PFSK-1 (cell line): ENCODE data around the gene UST.

ENCODE experiments used
- POLR2AphosphoS5 ChIP-seq: IDR thresholded peaks from 2 replicates; pipeline ENCODE4 v1.6.1; 2012; ENCODE audit warnings: low read depth, mild to moderate bottlenecking, control low read depth, low read length, moderate library complexity
- REST ChIP-seq, 2 experiments: IDR thresholded peaks; 2 replicates each; pipeline versions ENCODE4 v1.6.1 to v1.8.0; 2011 to 2012; ENCODE audit warnings: low read depth in 2 of 2, low read length in 2 of 2, control low read depth in 1 of 2, inconsistent platforms in 1 of 2, mild to moderate bottlenecking in 1 of 2, moderate library complexity in 1 of 2; ENCODE audit not compliant: insufficient read depth in 1 of 2
- SIN3A ChIP-seq: IDR thresholded peaks from 2 replicates; pipeline ENCODE4 v1.6.1; 2012; ENCODE audit warnings: mild to moderate bottlenecking, low read length, moderate library complexity, borderline replicate concordance; ENCODE audit not compliant: insufficient read depth
- TAF1 ChIP-seq: IDR thresholded peaks from 2 replicates; pipeline ENCODE4 v1.6.1; 2012; ENCODE audit warnings: low read length, control low read depth, borderline replicate concordance; ENCODE audit not compliant: insufficient read depth

DNA sequence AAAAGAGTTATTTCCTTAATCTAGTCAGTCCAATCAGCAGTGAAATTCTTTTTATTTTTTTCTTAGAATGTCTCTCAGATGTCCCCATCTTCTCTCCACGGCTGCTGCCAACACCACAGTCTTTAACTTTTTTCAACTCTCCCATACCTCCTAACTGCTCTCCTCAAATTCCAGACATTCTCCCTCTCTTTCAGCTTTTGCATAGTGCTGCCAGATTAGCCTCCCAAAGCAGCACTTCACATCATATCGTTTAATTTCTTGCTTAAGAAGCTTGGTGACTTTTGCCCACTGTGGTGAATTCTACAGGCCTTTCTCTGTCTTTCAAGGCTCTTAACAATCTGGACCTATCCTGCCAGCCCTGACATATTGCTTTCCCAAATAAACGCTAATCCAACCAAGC is 233.4 kb downstream of the UST start:
- TF ChIP-seq SIN3A (no peak), REST (IDR thresholded peaks at IDR 0.05; ENCODE audit: insufficient read depth in 1 of 2, low read depth in 2 of 2, low read length in 2 of 2) (no peak), TAF1 (no peak), POLR2AphosphoS5 (no peak)
